GM12865 (cell line): Measurements from ENCODE around the gene APLNR.

Source experiments
- DNase-seq: peaks from one replicate; pipeline ENCODE4 v3.0.0; 2010; ENCODE audit warnings: low read depth
- H3K4me3 ChIP-seq: 2 replicates; pipeline ENCODE4 v1.5.1; 2011; ENCODE audit warnings: mild to moderate bottlenecking, low read depth, low read length, control low read depth
- TF ChIP-seq, protein P1 (sequence below): IDR thresholded peaks from 2 replicates; pipeline ENCODE4 v1.5.1; 2011; ENCODE audit warnings: low read length, control low read depth, low read depth, inconsistent platforms; ENCODE audit not compliant: insufficient read depth; ENCODE audit errors: missing control alignments

APLNR gene

GRCh38 chr11:57251491-57252104 lies 14.5 kb upstream of the APLNR start:
- no peak overlapping the region for H3K4me3 ChIP-seq
- no peak for DNase-seq
- TF ChIP-seq, protein P1, sequence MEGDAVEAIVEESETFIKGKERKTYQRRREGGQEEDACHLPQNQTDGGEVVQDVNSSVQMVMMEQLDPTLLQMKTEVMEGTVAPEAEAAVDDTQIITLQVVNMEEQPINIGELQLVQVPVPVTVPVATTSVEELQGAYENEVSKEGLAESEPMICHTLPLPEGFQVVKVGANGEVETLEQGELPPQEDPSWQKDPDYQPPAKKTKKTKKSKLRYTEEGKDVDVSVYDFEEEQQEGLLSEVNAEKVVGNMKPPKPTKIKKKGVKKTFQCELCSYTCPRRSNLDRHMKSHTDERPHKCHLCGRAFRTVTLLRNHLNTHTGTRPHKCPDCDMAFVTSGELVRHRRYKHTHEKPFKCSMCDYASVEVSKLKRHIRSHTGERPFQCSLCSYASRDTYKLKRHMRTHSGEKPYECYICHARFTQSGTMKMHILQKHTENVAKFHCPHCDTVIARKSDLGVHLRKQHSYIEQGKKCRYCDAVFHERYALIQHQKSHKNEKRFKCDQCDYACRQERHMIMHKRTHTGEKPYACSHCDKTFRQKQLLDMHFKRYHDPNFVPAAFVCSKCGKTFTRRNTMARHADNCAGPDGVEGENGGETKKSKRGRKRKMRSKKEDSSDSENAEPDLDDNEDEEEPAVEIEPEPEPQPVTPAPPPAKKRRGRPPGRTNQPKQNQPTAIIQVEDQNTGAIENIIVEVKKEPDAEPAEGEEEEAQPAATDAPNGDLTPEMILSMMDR, result no peak

GRCh38 chr11:57251037-57251436 lies 14.0 kb upstream of the APLNR start:
- no peak for DNase-seq
- TF ChIP-seq, protein P1, result no peak

GRCh38 chr11:57249384-57250319 lies 12.6 kb upstream of the APLNR start:
- DNase-seq, result peak; percentile 57
- TF ChIP-seq, protein P1, result peak; percentile 79
- H3K4me3 ChIP-seq, result no peak overlapping the region

More at GRCh38 chr11:57251037-57251436, 14.0 kb upstream of the APLNR start:
- no peak overlapping the region for H3K4me3 ChIP-seq

DNA sequence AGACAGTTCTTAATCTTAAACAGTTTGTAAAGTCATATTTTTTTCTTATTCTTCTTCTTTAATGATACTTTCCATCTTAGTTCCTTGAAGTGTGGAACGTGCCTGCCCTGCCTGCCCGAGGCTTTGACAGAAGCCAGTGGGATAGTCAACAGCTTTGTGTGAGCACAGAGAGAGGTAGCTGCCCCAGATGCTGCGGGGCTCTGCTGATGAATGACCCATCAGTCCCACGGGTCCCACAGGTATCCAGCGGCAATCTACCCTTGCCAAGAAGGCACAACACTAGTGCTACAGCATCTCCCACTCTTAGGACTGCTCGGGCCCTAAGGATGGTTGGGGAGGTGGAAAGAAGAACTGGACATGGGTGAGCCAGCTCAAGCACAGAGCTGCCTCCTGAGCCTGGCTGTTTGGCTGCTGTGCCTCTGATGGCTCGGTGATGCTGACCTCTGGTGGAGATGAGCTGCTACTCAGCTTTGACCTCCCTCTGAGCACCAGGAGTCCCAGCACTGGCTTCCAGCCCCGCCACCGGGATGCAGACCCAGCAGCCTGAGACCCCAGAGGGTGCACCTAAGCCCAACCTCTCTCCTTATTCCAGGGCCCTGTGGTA lies 11.8 kb upstream of the APLNR start:
- peak; percentile 44 for DNase-seq
- TF ChIP-seq, protein P1, result peak; percentile 52
- no peak overlapping the region for H3K4me3 ChIP-seq

DNA sequence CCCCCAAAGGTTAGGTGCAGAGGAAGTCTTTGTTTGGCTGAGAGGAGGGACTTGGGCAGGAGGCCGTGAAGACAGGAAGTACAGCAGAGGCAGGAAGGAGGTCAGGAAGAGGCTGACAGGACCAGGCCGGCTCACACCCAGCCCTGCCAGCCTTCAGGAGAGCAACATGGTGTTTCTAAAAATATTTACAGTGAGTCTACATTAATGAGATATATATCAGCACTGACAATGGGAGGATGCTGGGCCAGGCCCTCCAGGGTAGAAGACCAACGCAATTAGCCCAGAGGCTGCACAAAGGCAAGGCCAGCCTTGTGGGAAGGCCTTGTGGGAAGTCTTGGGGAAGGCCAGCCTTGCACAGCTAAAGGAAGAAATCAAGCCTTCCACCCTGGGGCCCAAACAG lies 7.9 kb upstream of the APLNR start:
- H3K4me3 ChIP-seq, result no peak overlapping the region
- DNase-seq, result no peak
- TF ChIP-seq, protein P1, result no peak

GRCh38 chr11:57241353-57241972 lies 4.4 kb upstream of the APLNR start:
- DNase-seq, result no peak
- H3K4me3 ChIP-seq, result no peak overlapping the region
- TF ChIP-seq, protein P1, result no peak
